ENCODE measurements around the gene NECAB3. TPM values are rescaled to one million over a fixed set of nuclear protein-coding genes. Genes with fewer than 3 reads are reported as not detected.

The NECAB3 gene
- total and polyA plus RNA-seq, 3 experiments from 2014 or later: 2.7 to 20.6 (median 19.0) TPM

DNA sequence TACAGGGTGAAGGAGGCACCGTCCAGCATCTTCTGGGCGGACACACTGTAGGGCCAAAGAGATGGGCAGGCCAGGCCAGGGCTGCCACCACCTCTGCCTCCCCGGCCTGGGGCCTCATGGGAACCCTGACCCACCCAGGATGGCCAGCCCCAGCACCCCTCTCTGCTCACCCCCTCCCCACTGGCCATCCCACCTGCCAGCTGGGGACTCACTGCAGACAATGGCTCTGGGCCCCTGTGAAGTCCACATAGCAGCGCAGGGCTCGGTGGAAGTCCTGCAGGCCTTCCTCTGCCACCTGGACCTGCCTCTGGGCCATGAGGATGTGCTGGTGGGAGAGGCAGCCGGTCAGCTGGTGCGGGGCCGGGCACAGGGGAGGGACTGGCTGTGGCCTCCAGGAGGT, 15.7 kb downstream of the NECAB3 start:
- no peak for DNase-seq
- no peaks in the 10 kb centered on the region for H3K9me3 ChIP-seq (ENCODE audit: low read length)
- no peak overlapping the region for H3K4me3 ChIP-seq (ENCODE audit: low read length)
- H3K36me3 Mint-ChIP-seq: peaks cover 0 to 4% (median 0%) of the 10 kb centered on the region in 3 donors
- H3K4me1 ChIP-seq (ENCODE audit: insufficient read depth, low read length): peaks cover 9% of the 10 kb centered on the region
- H3K27me3 ChIP-seq (ENCODE audit: insufficient read depth, low read length, poor library complexity, severe bottlenecking): no peaks in the 10 kb centered on the region
- no peaks in the 10 kb centered on the region for H3K9me3 Mint-ChIP-seq
- ChIA-PET CTCF (interaction anchor here (13.0 kb wide), 1 partner anchor 7 kb away, joined by 87 read pairs; the partner anchor contains the start of genes ACTL10 and C20orf144), POLR2A (no interaction called here)
- no peaks in the 10 kb centered on the region for H3K36me3 ChIP-seq (ENCODE audit: insufficient read depth, low read length)
- peaks cover 8 to 13% (median 10%) of the 10 kb centered on the region in 3 donors for H3K4me1 Mint-ChIP-seq
- H3K27ac Mint-ChIP-seq: no peak overlapping the region
- no peak overlapping the region for H3K27ac ChIP-seq (ENCODE audit: low read depth, low read length)
- peaks cover 0 to 1% of the 10 kb centered on the region in 2 donors for H3K27me3 Mint-ChIP-seq
- no peak overlapping the region for H3K4me3 Mint-ChIP-seq

DNA sequence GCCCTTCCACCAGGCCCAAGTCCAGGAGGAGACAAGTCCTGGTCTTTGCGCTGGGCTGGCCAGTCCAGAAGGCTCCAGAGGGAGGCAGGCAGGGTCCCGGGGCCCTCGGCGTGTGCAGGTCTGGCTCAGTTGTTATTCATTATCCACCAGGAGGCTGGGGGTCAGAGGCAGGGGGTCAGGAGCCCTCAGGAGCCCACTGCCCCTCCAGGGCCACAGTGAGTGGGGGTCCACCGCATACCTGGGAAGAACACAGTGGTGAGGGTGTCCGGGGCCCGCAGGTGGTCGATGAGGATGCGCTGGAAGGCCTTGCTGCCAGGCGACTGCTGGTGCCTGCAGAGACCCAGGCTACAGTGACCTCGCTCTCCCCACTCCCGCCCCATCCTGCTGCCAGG, 16.5 kb downstream of the NECAB3 start:
- CTCF ChIA-PET: interaction anchor here (13.0 kb wide), 1 partner anchor 8 kb away, joined by 87 read pairs; the partner anchor contains the start of genes ACTL10 and C20orf144
- Mint-ChIP-seq H3K4me3 (no peak overlapping the region), H3K4me1 (peaks cover 9 to 13% (median 10%) of the 10 kb centered on the region in 3 donors), H3K9me3 (no peaks in the 10 kb centered on the region), H3K27me3 (peaks cover 0 to 1% of the 10 kb centered on the region in 2 donors), H3K36me3 (peaks cover 0 to 4% (median 0%) of the 10 kb centered on the region in 3 donors), H3K27ac (no peak overlapping the region)
- H3K4me3 ChIP-seq (ENCODE audit: low read length): no peak overlapping the region
- H3K4me1 ChIP-seq (ENCODE audit: insufficient read depth, low read length): peaks cover 3% of the 10 kb centered on the region
- POLR2A ChIA-PET: interaction anchor here (0.6 kb wide), 1 partner anchor 33 kb away, joined by 3 read pairs; no protein-coding TSS in a partner anchor
- no peaks in the 10 kb centered on the region for H3K27me3 ChIP-seq (ENCODE audit: insufficient read depth, low read length, poor library complexity, severe bottlenecking)
- H3K9me3 ChIP-seq (ENCODE audit: low read length): no peaks in the 10 kb centered on the region
- H3K36me3 ChIP-seq (ENCODE audit: insufficient read depth, low read length): no peaks in the 10 kb centered on the region
- H3K27ac ChIP-seq (ENCODE audit: low read depth, low read length): no peak overlapping the region
- no peak for DNase-seq

DNA sequence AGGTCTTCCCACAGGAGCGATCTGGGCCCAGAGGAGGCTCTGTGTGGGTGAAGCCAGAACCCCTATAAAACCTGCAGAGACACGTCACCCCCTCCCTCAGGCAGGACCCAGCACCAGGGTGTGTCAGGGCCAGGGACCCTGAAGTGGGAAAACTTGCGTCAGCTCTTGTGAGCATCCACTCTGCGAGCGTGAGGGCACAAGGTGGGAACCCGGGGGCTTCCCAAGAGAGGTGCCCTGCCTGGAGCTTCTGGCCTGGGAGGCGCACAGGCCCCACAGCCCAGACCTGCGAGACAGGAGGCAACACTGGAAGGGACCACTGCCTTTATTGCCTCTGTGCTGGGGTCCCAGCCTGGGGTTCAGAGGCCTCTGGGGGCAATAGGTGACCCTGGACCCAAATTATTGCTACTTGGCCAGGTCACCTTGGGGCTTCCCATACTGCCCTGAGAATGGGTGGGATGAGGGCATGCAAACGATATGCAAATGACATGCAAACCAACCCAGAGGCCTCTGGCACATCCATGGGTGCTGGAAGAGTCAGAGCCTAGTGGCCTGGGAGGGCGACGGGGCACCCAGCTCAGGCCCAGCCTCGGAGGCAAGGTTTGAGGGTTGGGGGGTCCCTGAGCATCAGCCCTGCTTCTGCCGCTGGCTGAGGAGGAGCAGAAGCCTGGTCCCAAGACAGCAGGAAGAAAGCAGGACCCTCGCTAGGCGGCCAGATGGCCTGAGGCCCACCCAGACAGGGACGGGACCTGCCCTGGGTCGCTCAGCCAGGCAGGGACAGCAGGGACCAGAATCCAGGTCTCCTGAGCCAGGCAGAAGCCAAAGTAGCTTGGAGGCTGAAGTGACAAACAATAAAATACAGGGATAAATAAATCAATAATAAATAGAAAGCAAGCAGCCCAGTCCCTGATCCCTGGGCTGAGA, 17.2 kb downstream of the NECAB3 start:
- Histone ChIP-seq H3K27me3 (ENCODE audit: insufficient read depth, low read length, poor library complexity, severe bottlenecking) (no peaks in the 10 kb centered on the region), H3K36me3 (ENCODE audit: insufficient read depth, low read length) (no peaks in the 10 kb centered on the region), H3K9me3 (ENCODE audit: low read length) (no peaks in the 10 kb centered on the region), H3K4me3 (ENCODE audit: low read length) (no peak overlapping the region), H3K27ac (ENCODE audit: low read depth, low read length) (no peak overlapping the region), H3K4me1 (ENCODE audit: insufficient read depth, low read length) (no peaks in the 10 kb centered on the region)
- ChIA-PET CTCF (interaction anchor here (13.0 kb wide), 1 partner anchor 8 kb away, joined by 87 read pairs; the partner anchor contains the start of genes ACTL10 and C20orf144), POLR2A (no interaction called here)
- peaks cover 0 to 1% of the 10 kb centered on the region in 2 donors for H3K27me3 Mint-ChIP-seq
- H3K36me3 Mint-ChIP-seq: peaks cover 0 to 4% (median 0%) of the 10 kb centered on the region in 3 donors
- no peak overlapping the region for H3K4me3 Mint-ChIP-seq
- H3K27ac Mint-ChIP-seq: no peak overlapping the region
- no peak for DNase-seq
- H3K9me3 Mint-ChIP-seq: no peaks in the 10 kb centered on the region
- H3K4me1 Mint-ChIP-seq: peaks cover 5 to 13% (median 8%) of the 10 kb centered on the region in 3 donors

DNA sequence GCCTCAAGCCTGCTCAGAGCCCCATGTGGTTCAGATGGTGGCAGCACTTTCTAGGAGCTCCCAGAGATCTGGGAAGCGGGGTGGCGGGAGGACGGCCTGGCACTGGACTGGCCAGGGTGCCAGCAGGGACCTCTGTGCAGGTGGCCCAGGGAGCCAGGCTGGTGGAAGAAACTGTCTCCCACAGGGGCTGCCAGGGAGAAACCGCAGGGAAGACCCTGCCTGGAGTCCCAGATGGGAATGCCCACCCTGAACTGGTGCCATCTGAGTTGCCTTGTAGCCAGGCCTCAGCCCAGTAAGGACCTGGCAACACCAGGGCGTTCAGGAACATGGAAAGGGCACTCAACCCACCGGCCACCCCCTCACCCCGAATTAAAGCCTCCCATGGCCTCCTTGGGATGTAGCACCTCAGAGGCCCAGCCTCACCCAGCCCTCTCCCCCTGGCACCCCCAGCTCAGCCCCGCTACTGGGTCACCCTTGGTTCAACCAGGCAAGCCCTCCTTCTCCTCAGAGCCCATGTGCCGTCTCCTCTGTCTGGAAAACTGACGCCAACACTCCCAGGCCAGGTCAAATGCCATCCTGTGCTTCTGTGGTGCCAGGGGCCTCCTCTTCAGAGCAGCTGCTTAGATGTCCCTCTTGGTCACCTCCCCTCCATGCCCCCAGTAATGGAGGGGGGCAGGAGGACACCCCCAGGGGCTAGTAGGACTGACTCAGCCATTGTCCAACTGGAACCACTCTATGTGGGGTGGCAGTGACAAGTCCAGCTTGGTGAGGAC, 18.0 kb downstream of the NECAB3 start:
- peak overlapping the region in 1 of 8 donors; percentile 41 for H3K27ac Mint-ChIP-seq
- H3K27ac ChIP-seq (ENCODE audit: low read depth, low read length): no peak overlapping the region
- H3K27me3 ChIP-seq (ENCODE audit: insufficient read depth, low read length, poor library complexity, severe bottlenecking): no peaks in the 10 kb centered on the region
- H3K4me3 Mint-ChIP-seq: no peak overlapping the region
- peaks cover 4 to 10% (median 5%) of the 10 kb centered on the region in 3 donors for H3K4me1 Mint-ChIP-seq
- H3K9me3 Mint-ChIP-seq: no peaks in the 10 kb centered on the region
- H3K36me3 ChIP-seq (ENCODE audit: insufficient read depth, low read length): no peaks in the 10 kb centered on the region
- peaks cover 0 to 1% of the 10 kb centered on the region in 2 donors for H3K27me3 Mint-ChIP-seq
- POLR2A ChIA-PET: no interaction called here
- peaks cover 0 to 4% (median 0%) of the 10 kb centered on the region in 3 donors for H3K36me3 Mint-ChIP-seq
- no peak overlapping the region for H3K4me3 ChIP-seq (ENCODE audit: low read length)
- H3K9me3 ChIP-seq (ENCODE audit: low read length): no peaks in the 10 kb centered on the region
- H3K4me1 ChIP-seq (ENCODE audit: insufficient read depth, low read length): no peaks in the 10 kb centered on the region
- DNase-seq: no peak
- CTCF ChIA-PET: interaction anchor here (13.0 kb wide), 1 partner anchor 9 kb away, joined by 87 read pairs; the partner anchor contains the start of genes ACTL10 and C20orf144

DNA sequence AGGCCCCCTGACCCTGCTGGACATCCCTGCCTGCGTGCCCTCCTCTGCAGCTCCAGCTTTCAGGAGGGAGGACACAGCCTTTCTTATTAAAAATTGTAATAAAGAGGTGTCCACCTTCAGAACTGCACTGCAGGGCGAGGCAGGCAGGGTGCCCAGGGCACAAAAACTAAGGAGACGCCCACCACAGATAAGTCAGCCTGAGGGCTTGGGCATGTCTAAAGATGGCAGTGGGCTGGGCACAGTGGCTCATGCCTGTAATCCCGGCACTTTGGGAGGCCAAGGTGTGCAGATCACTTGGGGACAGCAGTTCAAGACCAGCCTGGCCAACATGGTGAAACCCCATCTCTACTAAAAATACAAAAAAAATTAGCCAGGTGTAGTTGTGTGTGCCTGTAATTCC, 19.1 kb downstream of the NECAB3 start:
- H3K36me3 Mint-ChIP-seq: peaks cover 0 to 4% (median 0%) of the 10 kb centered on the region in 3 donors
- ChIA-PET POLR2A (interaction anchor here (0.8 kb wide), 1 partner anchor 9 kb away, joined by 4 read pairs; no protein-coding TSS in a partner anchor), CTCF (interaction anchor here (13.0 kb wide), 1 partner anchor 10 kb away, joined by 87 read pairs; the partner anchor contains the start of genes ACTL10 and C20orf144)
- peaks cover 4 to 10% (median 5%) of the 10 kb centered on the region in 3 donors for H3K4me1 Mint-ChIP-seq
- H3K27ac ChIP-seq (ENCODE audit: low read depth, low read length): no peak overlapping the region
- no peaks in the 10 kb centered on the region for H3K4me1 ChIP-seq (ENCODE audit: insufficient read depth, low read length)
- DNase-seq: no peak
- no peak overlapping the region for H3K4me3 Mint-ChIP-seq
- no peaks in the 10 kb centered on the region for H3K36me3 ChIP-seq (ENCODE audit: insufficient read depth, low read length)
- H3K27ac Mint-ChIP-seq: no peak overlapping the region
- no peaks in the 10 kb centered on the region for H3K9me3 ChIP-seq (ENCODE audit: low read length)
- no peak overlapping the region for H3K4me3 ChIP-seq (ENCODE audit: low read length)
- no peaks in the 10 kb centered on the region for H3K9me3 Mint-ChIP-seq
- H3K27me3 ChIP-seq (ENCODE audit: insufficient read depth, low read length, poor library complexity, severe bottlenecking): no peaks in the 10 kb centered on the region
- peaks cover 0 to 1% of the 10 kb centered on the region in 2 donors for H3K27me3 Mint-ChIP-seq

DNA sequence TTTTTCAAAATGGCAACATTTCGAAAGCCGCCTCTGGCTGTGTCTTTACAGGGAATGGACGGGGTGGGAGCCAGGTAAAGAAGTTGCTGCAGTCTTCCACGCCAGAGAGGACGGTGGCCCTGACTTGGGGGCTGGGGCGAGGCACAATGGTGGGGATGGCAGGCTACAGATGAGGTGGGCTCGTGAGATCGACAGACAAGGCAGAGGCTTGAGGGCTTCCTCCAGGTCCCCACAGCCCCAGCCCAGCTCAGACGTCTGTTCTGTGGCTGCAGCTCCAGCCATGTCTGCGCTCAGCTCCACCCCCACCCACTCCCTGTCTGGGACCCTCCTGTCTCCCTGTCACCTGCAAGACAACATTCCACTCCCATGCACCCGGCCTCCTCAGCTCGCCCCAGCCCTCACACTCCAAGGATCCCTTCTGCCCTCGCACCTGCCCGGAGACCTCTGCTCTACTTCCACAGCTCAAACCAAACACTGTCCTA, 19.5 kb downstream of the NECAB3 start:
- Histone ChIP-seq H3K36me3 (ENCODE audit: insufficient read depth, low read length) (no peaks in the 10 kb centered on the region), H3K4me3 (ENCODE audit: low read length) (no peak overlapping the region), H3K4me1 (ENCODE audit: insufficient read depth, low read length) (no peaks in the 10 kb centered on the region), H3K27ac (ENCODE audit: low read depth, low read length) (no peak overlapping the region), H3K27me3 (ENCODE audit: insufficient read depth, low read length, poor library complexity, severe bottlenecking) (no peaks in the 10 kb centered on the region), H3K9me3 (ENCODE audit: low read length) (no peaks in the 10 kb centered on the region)
- ChIA-PET CTCF (interaction anchor here (2.1 to 13.0 kb wide), 2 partner anchors 11 to 198 kb away, joined by 11 to 87 read pairs; partner anchors contain the start of genes ACTL10 and C20orf144), POLR2A (interaction anchor here (0.8 kb wide), 1 partner anchor 9 kb away, joined by 4 read pairs; no protein-coding TSS in a partner anchor)
- H3K27ac Mint-ChIP-seq: no peak overlapping the region
- peaks cover 0 to 4% (median 0%) of the 10 kb centered on the region in 3 donors for H3K36me3 Mint-ChIP-seq
- no peaks in the 10 kb centered on the region for H3K9me3 Mint-ChIP-seq
- DNase-seq: no peak
- no peak overlapping the region for H3K4me3 Mint-ChIP-seq
- peaks cover 4 to 13% (median 7%) of the 10 kb centered on the region in 3 donors for H3K4me1 Mint-ChIP-seq
- peaks cover 0 to 1% of the 10 kb centered on the region in 2 donors for H3K27me3 Mint-ChIP-seq

DNA sequence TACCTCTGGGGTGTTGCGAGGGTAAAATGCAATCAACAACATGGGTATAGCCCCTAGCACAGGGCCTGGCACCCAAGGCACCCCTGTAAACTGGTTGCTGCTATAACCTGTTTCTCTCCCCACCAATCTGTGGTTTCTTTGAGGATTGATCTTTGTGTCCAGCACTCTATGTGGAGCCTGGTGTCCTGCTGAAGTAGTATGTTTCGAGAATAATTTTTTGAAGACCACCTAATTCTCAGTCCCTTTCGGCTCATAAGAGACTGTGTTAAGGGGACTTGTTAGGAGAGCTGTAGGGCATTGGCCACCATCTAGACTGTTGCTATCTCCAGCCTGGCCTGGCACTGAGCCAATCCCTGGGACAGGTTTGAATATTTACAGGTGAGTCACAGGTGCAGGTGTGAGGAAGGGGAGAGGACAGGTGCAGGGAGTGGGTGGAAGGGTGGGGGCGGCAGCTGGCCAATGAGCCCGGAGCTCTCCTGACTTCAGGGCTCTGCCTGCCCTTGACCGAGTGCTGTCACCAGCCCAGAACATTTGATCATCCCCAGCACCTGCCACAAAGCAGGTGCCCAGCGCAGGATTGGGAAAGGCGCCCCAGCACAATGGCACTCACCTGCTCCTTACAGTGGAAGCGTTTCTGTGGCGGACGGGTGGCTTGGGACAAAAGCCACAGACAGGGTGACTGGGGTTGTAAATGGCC, 20.2 kb downstream of the NECAB3 start:
- Mint-ChIP-seq H3K27ac (no peak overlapping the region), H3K4me1 (peaks cover 6 to 19% (median 12%) of the 10 kb centered on the region in 3 donors), H3K36me3 (peaks cover 0 to 3% (median 0%) of the 10 kb centered on the region in 3 donors), H3K4me3 (no peak overlapping the region), H3K9me3 (no peaks in the 10 kb centered on the region), H3K27me3 (peaks cover 0 to 1% of the 10 kb centered on the region in 2 donors)
- H3K27ac ChIP-seq (ENCODE audit: low read depth, low read length): no peak overlapping the region
- H3K36me3 ChIP-seq (ENCODE audit: insufficient read depth, low read length): no peaks in the 10 kb centered on the region
- no peaks in the 10 kb centered on the region for H3K27me3 ChIP-seq (ENCODE audit: insufficient read depth, low read length, poor library complexity, severe bottlenecking)
- H3K4me1 ChIP-seq (ENCODE audit: insufficient read depth, low read length): no peaks in the 10 kb centered on the region
- H3K9me3 ChIP-seq (ENCODE audit: low read length): no peaks in the 10 kb centered on the region
- no peak for DNase-seq
- H3K4me3 ChIP-seq (ENCODE audit: low read length): no peak overlapping the region
- ChIA-PET CTCF (interaction anchor here (0.9 to 13.0 kb wide), 6 partner anchors 9 to 200 kb away, joined by 3 to 87 read pairs (median 6); partner anchors contain the start of genes ACTL10 and C20orf144), POLR2A (interaction anchor here (0.8 kb wide), 1 partner anchor 10 kb away, joined by 4 read pairs; no protein-coding TSS in a partner anchor)

Data from CD8-positive, alpha-beta memory T cell (primary cell).